H54 (cell line): ENCODE data around the gene GOLGA6D.
"Not testable (repeated sequence)": the region's sequence is repeated elsewhere in the genome, so short reads cannot be mapped to it uniquely, and the experiment has no call there.

Source experiments
- DNase-seq: peaks from one replicate; pipeline ENCODE4 v3.0.0; 2011; ENCODE audit warnings: low spot score, mixed read lengths; ENCODE audit not compliant: insufficient read length
- FAIRE-seq: peaks from 3 replicates; lab custom pipeline; 2011; peaks lifted over from hg19 to GRCh38; lab: Jason Lieb, UNC
- POLR2A ChIP-seq: IDR thresholded peaks from 2 replicates; pipeline ENCODE4 v1.6.1; 2011; ENCODE audit warnings: low read depth, mild to moderate bottlenecking, low read length

GOLGA6D gene, protein sequence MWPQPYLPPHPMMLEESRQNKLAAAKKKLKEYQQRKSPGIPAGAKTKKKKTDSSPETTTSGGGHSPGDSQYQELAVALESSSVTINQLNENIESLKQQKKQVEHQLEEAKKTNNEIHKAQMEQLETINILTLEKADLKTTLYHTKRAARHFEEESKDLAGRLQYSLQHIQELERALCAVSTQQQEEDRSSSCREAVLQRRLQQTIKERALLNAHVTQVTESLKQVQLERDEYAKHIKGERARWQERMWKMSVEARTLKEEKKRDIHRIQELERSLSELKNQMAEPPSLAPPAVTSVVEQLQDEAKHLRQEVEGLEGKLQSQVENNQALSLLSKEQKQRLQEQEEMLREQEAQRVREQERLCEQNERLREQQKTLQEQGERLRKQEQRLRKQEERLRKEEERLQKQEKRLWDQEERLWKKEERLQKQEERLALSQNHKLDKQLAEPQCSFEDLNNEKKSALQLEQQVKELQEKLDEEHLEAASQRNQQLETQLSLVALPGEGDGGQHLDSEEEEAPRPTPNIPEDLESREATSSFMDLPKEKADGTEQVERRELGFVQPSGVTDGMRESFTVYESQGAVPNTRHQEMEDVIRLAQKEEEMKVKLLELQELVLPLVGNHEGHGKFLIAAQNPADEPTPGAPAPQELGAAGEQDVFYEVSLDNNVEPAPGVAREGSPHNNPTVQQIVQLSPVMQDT

DNA sequence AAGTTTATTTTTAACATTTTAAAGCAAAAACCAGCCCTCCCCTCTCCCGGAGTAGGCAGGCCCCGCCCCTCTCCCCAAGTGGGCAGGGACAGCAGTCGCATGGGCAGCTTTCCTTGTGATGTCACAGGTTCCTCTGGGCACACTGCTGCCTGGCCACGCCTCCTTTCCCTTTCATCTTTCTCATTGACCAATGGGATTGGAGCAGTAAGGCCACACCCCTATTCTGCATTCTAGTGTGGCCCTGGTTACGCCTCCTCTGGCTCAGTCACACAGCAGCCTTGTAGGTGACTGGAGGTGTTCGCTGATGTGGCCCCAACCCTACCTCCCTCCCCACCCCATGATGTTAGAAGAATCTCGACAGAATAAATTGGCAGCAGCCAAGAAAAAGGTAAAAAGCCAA is at the start of gene GOLGA6D:
TSS of gene GOLGA6D (plus strand) at position 264 of the 400 bp plus-strand sequence. CDS start at position 305, 41 bp downstream.
- not testable (repeated sequence) for DNase-seq, FAIRE-seq

DNA sequence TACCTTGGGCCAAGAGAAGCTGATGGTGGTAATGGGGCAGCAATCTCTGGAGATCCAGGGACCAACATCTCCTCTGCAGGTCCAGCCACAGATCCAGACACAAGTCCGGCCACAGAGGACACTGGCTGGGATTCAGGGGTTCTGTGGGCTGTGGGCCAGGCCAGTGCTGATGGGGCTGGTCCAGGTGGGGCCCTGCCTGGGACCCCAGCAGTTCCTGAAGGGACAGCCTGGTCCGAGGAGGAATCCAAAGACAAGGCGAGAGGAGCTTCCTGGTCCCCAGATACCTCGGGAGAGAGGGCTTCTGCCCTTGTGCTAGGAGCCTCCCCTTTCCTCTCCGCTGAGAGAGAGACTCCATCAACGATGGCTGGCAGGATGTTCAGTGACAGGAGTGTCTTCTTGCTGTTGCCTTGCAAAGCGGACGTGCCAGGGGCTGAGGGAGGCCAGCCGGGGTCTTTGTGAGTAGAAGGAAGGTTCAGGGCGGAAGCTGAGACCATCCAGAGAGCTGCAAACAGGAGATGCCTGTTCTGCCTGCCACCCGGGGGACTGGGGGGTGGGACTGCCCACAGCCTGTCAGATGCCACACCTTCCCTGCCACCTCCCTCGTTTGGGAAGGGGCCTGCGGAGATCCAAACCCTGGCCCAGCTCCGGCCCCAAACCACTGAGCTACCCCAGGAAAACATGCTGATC is 49.0 kb upstream of the GOLGA6D start:
- TF ChIP-seq POLR2A: no peak
- FAIRE-seq: no peak
- DNase-seq: no peak

GRCh38 chr15:75234191-75234810 is 48.3 kb upstream of the GOLGA6D start:
- DNase-seq: no peak
- no peak for TF ChIP-seq POLR2A
- no peak for FAIRE-seq

DNA sequence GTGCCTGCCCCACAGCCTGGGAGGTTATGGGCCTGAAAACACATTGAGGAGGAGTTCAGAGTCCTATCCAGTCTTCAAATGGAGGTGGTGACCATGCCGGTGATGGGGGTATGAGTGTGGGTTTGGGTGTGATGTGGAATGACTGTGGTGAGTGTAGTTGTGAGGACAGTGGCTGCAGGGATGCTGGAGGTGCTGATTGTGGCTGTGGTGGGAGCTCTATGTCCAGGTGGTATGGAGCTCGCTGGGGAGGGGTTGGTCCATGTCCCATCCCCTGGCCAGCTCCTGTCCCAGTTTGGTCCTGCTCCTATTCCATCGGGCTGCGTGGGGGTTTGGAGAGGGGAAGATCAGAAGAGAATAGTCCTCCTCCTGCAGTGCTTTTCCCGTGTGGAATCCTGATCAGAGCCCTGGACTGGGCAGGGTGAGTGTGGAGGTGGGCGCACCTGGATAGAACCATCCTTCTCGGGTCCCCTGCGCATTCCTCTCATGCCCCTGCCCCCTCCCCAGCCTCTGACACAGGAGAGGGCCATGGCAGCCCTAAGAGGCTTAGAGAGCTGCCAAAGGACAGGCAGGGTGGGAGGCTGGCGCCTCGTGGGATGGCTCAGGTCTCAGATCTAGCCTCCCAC is 47.5 kb upstream of the GOLGA6D start:
- no peak for FAIRE-seq
- no peak for DNase-seq
- TF ChIP-seq POLR2A: no peak

- no peak for FAIRE-seq
- no peak for TF ChIP-seq POLR2A
- DNase-seq: no peak
Observed at GRCh38 chr15:75235760-75236729, 46.6 kb upstream of the GOLGA6D start.

DNA sequence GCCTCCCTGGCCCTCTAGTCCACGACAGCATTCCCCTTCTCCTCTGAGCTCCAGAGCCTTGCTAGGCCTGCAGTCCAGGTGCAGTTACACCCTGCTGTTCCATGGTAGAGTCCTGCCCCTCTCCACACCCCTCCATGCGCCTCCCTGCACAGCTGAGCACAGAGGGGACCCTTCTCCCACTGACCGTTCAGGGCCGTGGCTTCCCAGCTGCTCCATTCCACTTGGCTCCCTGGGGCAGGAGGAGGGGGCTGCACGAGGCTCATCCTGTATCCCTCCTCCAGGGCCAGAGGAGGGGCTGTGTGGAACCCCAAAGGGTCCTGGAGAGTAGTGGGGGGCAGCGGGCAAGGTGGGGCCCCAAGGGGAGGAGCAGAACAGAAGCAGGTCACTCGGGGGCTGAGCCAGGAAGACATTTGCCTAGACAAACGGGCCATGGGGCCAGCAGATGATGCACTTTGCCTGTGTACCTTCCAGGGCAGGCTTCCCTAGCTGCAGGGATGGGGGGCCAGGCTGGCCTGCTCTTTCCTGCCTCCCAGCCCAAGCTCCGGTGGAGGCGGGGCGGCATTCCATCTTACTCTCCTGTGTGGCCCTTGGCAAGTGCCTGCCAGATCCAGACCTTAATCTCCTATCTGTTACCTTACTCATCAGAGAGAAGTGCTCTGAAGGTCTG is 45.2 kb upstream of the GOLGA6D start:
- DNase-seq: no peak
- no peak for TF ChIP-seq POLR2A
- FAIRE-seq: no peak

- DNase-seq: no peak
- no peak for FAIRE-seq
Observed at GRCh38 chr15:75238150-75238549, 44.5 kb upstream of the GOLGA6D start.

GRCh38 chr15:75245741-75246140 is 36.9 kb upstream of the GOLGA6D start:
- not testable (repeated sequence) for FAIRE-seq, DNase-seq

More at GRCh38 chr15:75238150-75238549, 44.5 kb upstream of the GOLGA6D start:
- no peak for TF ChIP-seq POLR2A

GRCh38 chr15:75248991-75249390 is 33.6 kb upstream of the GOLGA6D start:
- DNase-seq, FAIRE-seq: not testable (repeated sequence)

- DNase-seq: no peak
- FAIRE-seq: no peak
- no peak for TF ChIP-seq POLR2A
Observed at GRCh38 chr15:75249726-75250125, 32.9 kb upstream of the GOLGA6D start.

DNA sequence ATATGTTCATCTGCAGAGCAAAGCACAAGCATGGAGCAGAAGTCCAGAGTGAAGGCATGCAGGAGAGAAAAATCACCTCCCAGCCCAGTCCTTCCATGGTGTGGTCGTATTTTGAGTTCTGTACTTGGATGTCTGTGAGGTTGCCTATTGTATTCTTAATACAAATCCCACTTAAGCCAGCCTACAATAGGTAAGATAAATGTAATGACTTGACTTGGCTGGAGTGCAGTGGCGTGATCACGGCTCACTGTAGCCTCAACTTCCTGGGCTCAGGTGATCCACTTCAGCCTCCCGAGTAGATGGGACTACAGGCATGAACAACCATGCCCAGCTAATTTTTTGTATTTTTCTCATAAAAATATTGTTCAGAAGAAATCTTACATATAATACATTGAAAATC is 31.3 kb upstream of the GOLGA6D start:
- not testable (repeated sequence) for DNase-seq, FAIRE-seq

- DNase-seq, FAIRE-seq: not testable (repeated sequence)
Observed at GRCh38 chr15:75252285-75252684, 30.4 kb upstream of the GOLGA6D start.

- not testable (repeated sequence) for DNase-seq, FAIRE-seq
Observed at GRCh38 chr15:75258034-75258433, 24.6 kb upstream of the GOLGA6D start, which contains the start of gene GOLGA6C. Gene GOLGA6C (plus strand): TSS chr15:75258334. CDS start chr15:75258599, 265 bp downstream.

DNA sequence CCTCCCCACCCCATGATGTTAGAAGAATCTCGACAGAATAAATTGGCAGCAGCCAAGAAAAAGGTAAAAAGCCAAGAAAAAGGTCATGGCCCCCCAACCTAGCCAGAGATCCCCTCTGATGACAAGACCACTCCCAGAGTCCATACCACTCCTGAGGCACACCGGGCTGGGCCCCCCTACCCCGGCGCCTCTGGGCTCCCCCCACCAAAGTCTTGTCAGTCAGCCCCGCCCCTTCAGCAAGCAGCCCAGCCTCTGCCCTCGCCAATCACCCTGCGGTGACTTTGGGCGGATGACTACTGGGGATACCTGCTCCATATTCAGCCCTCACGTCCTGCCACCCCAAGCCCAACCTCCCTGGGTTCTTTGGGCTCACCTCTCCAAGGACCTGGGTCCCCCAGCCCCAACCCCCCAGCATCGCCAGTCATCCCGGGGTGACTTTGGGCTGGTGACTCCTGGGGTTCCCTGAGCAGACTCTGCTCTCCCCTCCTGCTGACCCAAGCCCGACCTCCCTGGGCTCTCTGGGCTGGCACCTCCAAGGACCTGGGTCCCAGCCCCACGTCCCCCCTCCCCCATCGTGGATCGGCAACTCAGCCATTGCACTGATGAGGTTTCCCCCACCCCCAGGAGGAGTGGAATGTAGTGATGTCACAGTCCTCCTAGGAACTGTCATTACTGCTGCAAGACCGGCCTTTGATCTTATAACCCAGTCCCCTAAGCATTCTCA is 23.9 kb upstream of the GOLGA6D start:
- not testable (repeated sequence) for DNase-seq, FAIRE-seq

DNA sequence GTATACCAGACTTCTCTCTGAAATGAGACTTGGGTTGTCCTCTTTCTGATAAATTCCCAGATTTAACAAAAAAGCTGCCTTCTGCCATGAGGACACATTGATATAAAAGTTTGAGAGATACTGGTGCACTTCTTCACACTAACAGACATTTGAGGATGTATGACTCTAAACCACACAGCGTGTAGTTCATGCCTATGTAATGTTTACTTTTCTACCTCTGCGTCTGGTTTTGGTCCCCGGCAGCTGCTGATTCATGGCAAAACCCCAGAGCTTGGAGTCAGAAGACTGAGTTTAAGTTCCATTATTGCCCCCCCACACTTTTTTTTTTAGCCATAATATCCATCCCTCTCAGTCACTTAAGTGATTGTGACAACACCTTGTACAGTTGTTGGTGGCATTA is 22.8 kb upstream of the GOLGA6D start:
- not testable (repeated sequence) for DNase-seq, FAIRE-seq

DNA sequence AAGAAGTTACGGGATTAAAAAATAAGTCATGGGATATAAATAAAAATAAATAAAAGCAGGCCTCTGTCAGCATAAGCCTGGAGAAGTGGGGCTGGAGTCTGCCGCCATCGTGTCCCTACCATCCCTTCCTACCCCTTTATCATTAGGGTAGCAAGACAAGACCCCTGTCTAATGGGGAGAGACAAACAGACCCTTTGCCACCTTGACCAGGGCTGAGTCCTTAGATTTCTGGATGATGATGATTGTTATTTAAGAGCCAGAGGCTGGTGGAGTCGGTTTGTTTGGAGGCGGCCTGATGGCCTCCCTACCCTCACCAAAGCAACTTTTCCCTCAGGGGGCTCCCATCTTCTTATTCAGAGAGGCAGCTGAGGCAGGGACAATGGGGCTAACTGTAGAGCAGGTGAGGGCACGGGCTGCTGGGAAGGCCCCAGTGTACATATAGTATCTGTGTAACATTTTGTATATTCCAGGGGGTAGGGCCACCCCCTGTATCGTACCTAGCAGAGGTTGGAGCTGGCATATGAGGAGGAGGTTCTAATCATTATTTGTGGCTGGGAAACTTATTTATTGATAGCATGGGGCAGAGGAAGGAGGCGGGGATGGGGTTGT is 8.8 kb upstream of the GOLGA6D start:
- FAIRE-seq, DNase-seq: not testable (repeated sequence)
